Ishikawa (cell line): Measurements from ENCODE around the gene GOLGA6A.

Source experiments
- CREB1 ChIP-seq: IDR thresholded peaks from 2 replicates; pipeline ENCODE4 v1.6.1; 2012; ENCODE audit warnings: low read depth
- EP300 ChIP-seq: IDR thresholded peaks from 2 replicates; pipeline ENCODE4 v1.6.1; 2012; ENCODE audit warnings: borderline replicate concordance
- NFIC ChIP-seq: IDR thresholded peaks from 2 replicates; pipeline ENCODE4 v1.6.1; 2012
- RAD21 ChIP-seq: IDR thresholded peaks from 2 replicates; pipeline ENCODE4 v1.6.1; 2012; ENCODE audit warnings: low read depth
- REST ChIP-seq: IDR thresholded peaks from 2 replicates; pipeline ENCODE4 v1.6.1; 2012; ENCODE audit warnings: low read depth, mild to moderate bottlenecking
- TAF1 ChIP-seq: IDR thresholded peaks from 2 replicates; pipeline ENCODE4 v1.6.1; 2012; ENCODE audit warnings: low read depth, mild to moderate bottlenecking
- TCF12 ChIP-seq: IDR thresholded peaks from 2 replicates; pipeline ENCODE4 v1.6.1; 2012; ENCODE audit warnings: low read depth
- USF1 ChIP-seq: IDR thresholded peaks from 2 replicates; pipeline ENCODE4 v1.6.1; 2012
- YY1 ChIP-seq: IDR thresholded peaks from 2 replicates; pipeline ENCODE4 v1.6.1; 2012; ENCODE audit warnings: low read depth
- ZBTB7A ChIP-seq: IDR thresholded peaks from 2 replicates; pipeline ENCODE4 v1.6.1; 2012; ENCODE audit warnings: low read depth
- TF ChIP-seq, protein P1 (sequence below): IDR thresholded peaks from 2 replicates; pipeline ENCODE4 v1.6.1; 2012

Gene GOLGA6A

GRCh38 chr15:74027688-74028087 lies 54.7 kb downstream of the GOLGA6A start:
- TF ChIP-seq CREB1: no peak
- no peak for TF ChIP-seq ZBTB7A
- no peak for TF ChIP-seq YY1
- TF ChIP-seq, protein P1, sequence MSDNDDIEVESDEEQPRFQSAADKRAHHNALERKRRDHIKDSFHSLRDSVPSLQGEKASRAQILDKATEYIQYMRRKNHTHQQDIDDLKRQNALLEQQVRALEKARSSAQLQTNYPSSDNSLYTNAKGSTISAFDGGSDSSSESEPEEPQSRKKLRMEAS: no peak

DNA sequence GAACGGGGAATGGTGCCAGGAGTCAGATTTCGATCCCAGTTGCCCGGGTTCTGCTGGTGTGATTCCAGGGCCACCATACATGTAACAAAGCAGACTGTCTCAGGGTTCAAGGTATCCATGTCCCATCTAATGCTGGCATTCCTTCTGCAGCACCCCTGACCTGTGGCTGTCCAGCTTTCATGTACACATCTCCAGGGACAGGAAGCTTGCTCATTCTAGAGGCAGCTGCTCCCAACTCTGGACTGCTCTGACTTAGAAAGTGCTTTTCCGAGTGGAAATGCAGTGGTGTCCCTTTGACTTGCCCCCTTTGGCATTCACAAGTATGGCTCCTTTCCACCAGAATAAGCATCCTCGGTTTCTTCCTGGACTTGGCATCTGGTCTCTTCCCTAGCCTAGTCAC lies 56.9 kb downstream of the GOLGA6A start:
- TF ChIP-seq ZBTB7A (no peak), TAF1 (no peak), YY1 (no peak), RAD21 (no peak), NFIC (no peak), EP300 (no peak), REST (no peak), CREB1 (no peak), TCF12 (no peak)
- TF ChIP-seq, protein P1: no peak

GRCh38 chr15:74024687-74025086 lies 57.7 kb downstream of the GOLGA6A start:
- no peak for TF ChIP-seq TAF1
- TF ChIP-seq TCF12: no peak

DNA sequence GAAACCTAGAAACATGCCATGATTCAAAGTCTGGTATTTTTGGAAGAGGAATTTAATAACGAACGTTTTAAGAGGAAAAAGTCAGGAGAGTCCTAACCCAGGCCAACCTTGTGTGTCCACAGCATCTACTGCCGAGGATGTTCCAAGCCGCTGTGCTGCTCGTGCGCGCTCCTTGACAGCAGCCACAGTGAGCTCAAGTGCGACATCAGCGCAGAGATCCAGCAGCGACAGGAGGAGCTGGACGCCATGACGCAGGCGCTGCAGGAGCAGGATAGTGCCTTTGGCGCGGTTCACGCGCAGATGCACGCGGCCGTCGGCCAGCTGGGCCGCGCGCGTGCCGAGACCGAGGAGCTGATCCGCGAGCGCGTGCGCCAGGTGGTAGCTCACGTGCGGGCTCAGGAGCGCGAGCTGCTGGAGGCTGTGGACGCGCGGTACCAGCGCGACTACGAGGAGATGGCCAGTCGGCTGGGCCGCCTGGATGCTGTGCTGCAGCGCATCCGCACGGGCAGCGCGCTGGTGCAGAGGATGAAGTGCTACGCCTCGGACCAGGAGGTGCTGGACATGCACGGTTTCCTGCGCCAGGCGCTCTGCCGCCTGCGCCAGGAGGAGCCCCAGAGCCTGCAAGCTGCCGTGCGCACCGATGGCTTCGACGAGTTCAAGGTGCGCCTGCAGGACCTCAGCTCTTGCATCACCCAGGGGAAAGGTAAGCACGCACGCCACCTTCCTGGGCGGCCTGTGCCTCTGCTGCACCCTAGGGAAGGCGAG lies 59.5 kb downstream of the GOLGA6A start:
- TF ChIP-seq REST (no peak), ZBTB7A (no peak), USF1 (no peak)
